Measurements from ENCODE around the gene CHMP2A. TPM values are rescaled to one million over a fixed set of nuclear protein-coding genes. Genes with fewer than 3 reads are reported as not detected.

Gene CHMP2A
- total and polyA plus RNA-seq, 2 of the 13 experiments (the other 11 are each of a cell fraction or from before 2014, with no cell fraction given) = 49.7 to 55.0 TPM

GRCh38 chr19:58560007-58560887 is 5.3 kb upstream of the CHMP2A start (continued):
- TF ChIP-seq ZSCAN31 (CRISPR knock-in tag; IDR thresholded peaks at IDR 0.05; ENCODE audit: low read depth) = 0 out of 2 replicates have a peak, but pooled peaks have one; percentile 2
- no peak for TF ChIP-seq EP300 (IDR thresholded peaks at IDR 0.05; ENCODE audit: low read depth in 2 of 2, low read length in 2 of 2)
- no peak for TF ChIP-seq EP300 (CRISPR knock-in tag; IDR thresholded peaks at IDR 0.05; ENCODE audit: borderline replicate concordance)

DNA sequence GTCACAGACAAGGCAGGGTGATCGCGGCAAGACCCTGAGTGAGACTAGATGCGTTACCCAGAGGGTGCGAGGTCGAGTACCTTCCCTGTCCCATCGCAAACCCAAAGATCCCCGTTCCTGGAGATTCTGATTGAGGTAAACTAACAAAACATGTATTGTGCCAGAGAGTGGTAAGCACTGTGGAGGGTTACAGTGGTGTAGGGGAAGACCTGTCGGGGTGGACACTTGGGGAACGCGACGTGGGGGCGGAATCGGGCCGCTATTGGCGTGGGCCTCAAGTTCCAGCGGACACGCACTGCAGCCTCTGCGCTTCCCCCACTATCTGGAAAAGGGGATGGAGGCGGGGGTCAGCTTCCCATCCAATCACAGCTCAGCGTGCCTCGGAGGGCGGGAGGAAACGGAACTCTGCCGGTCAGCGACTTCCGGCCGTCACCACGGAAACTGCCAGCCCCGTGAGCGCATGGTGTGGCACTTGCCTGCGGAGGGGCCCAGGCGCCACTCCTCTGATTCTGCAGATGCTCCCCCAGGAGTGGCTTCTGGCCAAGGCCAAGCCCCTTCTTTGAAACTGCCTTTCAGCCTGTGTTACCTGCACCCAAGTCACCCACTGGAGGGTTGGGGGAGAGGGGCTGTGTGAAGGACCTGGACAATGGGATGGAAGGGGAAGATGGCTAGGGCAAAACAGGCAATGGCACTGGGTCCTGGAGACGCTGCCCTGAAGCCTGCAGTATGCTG is 4.5 kb upstream of the CHMP2A start:
- peak overlapping the region; percentile 98 for H3K9ac ChIP-seq (ENCODE audit: insufficient read depth, low read depth, low read length)
- peaks cover 8 to 9% of the 10 kb centered on the region in 2 experiments; a peak in 4 of 5 replicates for H3K36me3 ChIP-seq (replicated peaks in 1 of 2; ENCODE audit: control insufficient read depth in 1 of 2, insufficient read depth in 2 of 2, low read length in 2 of 2)
- H3K4me2 ChIP-seq (ENCODE audit: low read depth, low read length) = peak overlapping the region; percentile 95
- 3% methylated on average over 16 of the region's 33 CpGs for WGBS (ENCODE audit: low lambda C conversion rate)
- FAIRE-seq (peak; percentile 95), DNase-seq (ENCODE audit: low spot score) (peak; percentile 92), ATAC-seq (peak; percentile 76)
- ChIA-PET CTCF (ENCODE audit: low intra/inter-chr PET ratio, low total read pairs) (no interaction called here), POLR2A (interaction anchor here (1.0 to 3.9 kb wide), 14 partner anchors 9 to 197 kb away, joined by 3 to 42 read pairs (median 8); partner anchors contain the start of genes MZF1, SLC27A5, TRIM28 and ZBTB45)
- H3K79me2 ChIP-seq (ENCODE audit: insufficient read depth, low read length) = peaks cover 32% of the 10 kb centered on the region
- no peaks in the 10 kb centered on the region for H3K9me3 ChIP-seq (ENCODE audit: low read length)
- BruUV-seq (replicated peaks) = TSS peak; percentile 70
- in situ Hi-C loops (cut with HindIII; ENCODE audit: extremely low pct_ligation_motif_present, low pct_unique_long_range_greater_than_20kb) = no loop called here
- peak overlapping the region; percentile 71 to 84 (median 84) for H3K4me3 ChIP-seq (replicated peaks in 1 of 3; ENCODE audit: insufficient read depth in 1 of 3, low read depth in 2 of 3, low read length in 3 of 3)
- no peak overlapping the region for H2AFZ ChIP-seq (ENCODE audit: low read length)
- intact Hi-C loops (cut with micrococcal nuclease; ENCODE audit: unreplicated experiment) = no loop called here
- H3K4me1 ChIP-seq (ENCODE audit: insufficient read depth, low read length) = peaks cover 33% of the 10 kb centered on the region
- peak overlapping the region; percentile 96 for H3K27ac ChIP-seq (ENCODE audit: extremely low read length, insufficient read depth, low read length)
- no peaks in the 10 kb centered on the region for H3K27me3 ChIP-seq (ENCODE audit: control insufficient read depth in 1 of 2, insufficient read depth in 2 of 2, low read length in 2 of 2)
- H4K20me1 ChIP-seq (ENCODE audit: insufficient read depth, low read length) = no peaks in the 10 kb centered on the region
- TF ChIP-seq KDM5A (IDR thresholded peaks at IDR 0.05; ENCODE audit: borderline replicate concordance, low read length) = peak; percentile 83
- TF ChIP-seq ZFP90 (CRISPR knock-in tag; IDR thresholded peaks at IDR 0.05; ENCODE audit: borderline replicate concordance) = no peak
- no peak for TF ChIP-seq ZMAT5 (CRISPR knock-in tag; IDR thresholded peaks at IDR 0.05; ENCODE audit: borderline replicate concordance, low read depth)
- peak; percentile 70 for TF ChIP-seq MIER3 (CRISPR knock-in tag; IDR thresholded peaks at IDR 0.05; ENCODE audit: borderline replicate concordance)
- TF ChIP-seq NR2F1 (CRISPR knock-in tag; IDR thresholded peaks at IDR 0.05) = 0 out of 4 replicates have a peak, but pooled peaks of 1 of the 2 experiments have one; percentile 33
- no peak for TF ChIP-seq GZF1 (CRISPR knock-in tag; IDR thresholded peaks at IDR 0.05)
- peak; percentile 75 for TF ChIP-seq YY1 (IDR thresholded peaks at IDR 0.05; ENCODE audit: insufficient read depth, insufficient replicate concordance, low read depth, low read length)
- TF ChIP-seq MYC (CRISPR knock-in tag; IDR thresholded peaks at IDR 0.05; ENCODE audit: borderline replicate concordance) = peak; percentile 92
- no peak for TF ChIP-seq SIX1 (CRISPR knock-in tag; IDR thresholded peaks at IDR 0.05; ENCODE audit: borderline replicate concordance)
- no peak for TF ChIP-seq HNRNPH1 (optimal IDR thresholded peaks at IDR 0.05; ENCODE audit: low read depth, low read length)
- TF ChIP-seq NFYC (CRISPR knock-in tag; IDR thresholded peaks at IDR 0.05) = peak; percentile 86
- TF ChIP-seq ZNF350 (CRISPR knock-in tag; IDR thresholded peaks at IDR 0.05; ENCODE audit: borderline replicate concordance, low read depth) = peak; percentile 55; the same call in 1 of the 2 replicates
- no peak for TF ChIP-seq TCF12 (IDR thresholded peaks at IDR 0.05)
- no peak for TF ChIP-seq TCF12 (CRISPR knock-in tag; IDR thresholded peaks at IDR 0.05)
- TF ChIP-seq U2AF1 (optimal IDR thresholded peaks at IDR 0.05; ENCODE audit: low read depth, low read length) = no peak
- TF ChIP-seq ZMYM3 (CRISPR knock-in tag; IDR thresholded peaks at IDR 0.05) = no peak
- no peak for TF ChIP-seq SOX6 (IDR thresholded peaks at IDR 0.05)
- 0 out of 2 replicates have a peak, but pooled peaks have one; percentile 34 for TF ChIP-seq SOX6 (CRISPR knock-in tag; IDR thresholded peaks at IDR 0.05)
- no peak for TF ChIP-seq SMC3 (IDR thresholded peaks at IDR 0.05; ENCODE audit: low read length)
